ENCODE measurements around the gene GJD3.

Gene GJD3

GRCh38 chr17:40407460-40407859, 42.9 kb upstream of the GJD3 start:
- TF ChIP-seq FOXP2 (optimal IDR thresholded peaks at IDR 0.05; ENCODE audit: borderline replicate concordance, extremely low read depth, extremely low read length, insufficient read depth), result no peak
- TF ChIP-seq REST (IDR thresholded peaks at IDR 0.05; ENCODE audit: insufficient read depth in 1 of 2, low read depth in 2 of 2, low read length in 2 of 2), result no peak

- TF ChIP-seq FOXP2 (optimal IDR thresholded peaks at IDR 0.05; ENCODE audit: borderline replicate concordance, extremely low read depth, extremely low read length, insufficient read depth) (no peak), POLR2AphosphoS5 (IDR thresholded peaks at IDR 0.05; ENCODE audit: low read depth, low read length) (no peak), TAF1 (IDR thresholded peaks at IDR 0.05; ENCODE audit: borderline replicate concordance, insufficient read depth, low read length) (no peak), REST (IDR thresholded peaks at IDR 0.05; ENCODE audit: insufficient read depth in 1 of 2, low read depth in 2 of 2, low read length in 2 of 2) (no peak), SIN3A (IDR thresholded peaks at IDR 0.05; ENCODE audit: borderline replicate concordance, insufficient read depth, low read length) (no peak)
Observed at GRCh38 chr17:40404003-40404402, 39.5 kb upstream of the GJD3 start.

GRCh38 chr17:40402668-40403067, 38.1 kb upstream of the GJD3 start:
- TF ChIP-seq TAF1 (IDR thresholded peaks at IDR 0.05; ENCODE audit: borderline replicate concordance, insufficient read depth, low read length) (no peak), SIN3A (IDR thresholded peaks at IDR 0.05; ENCODE audit: borderline replicate concordance, insufficient read depth, low read length) (no peak), REST (IDR thresholded peaks at IDR 0.05; ENCODE audit: insufficient read depth in 1 of 2, low read depth in 2 of 2, low read length in 2 of 2) (no peak), FOXP2 (optimal IDR thresholded peaks at IDR 0.05; ENCODE audit: borderline replicate concordance, extremely low read depth, extremely low read length, insufficient read depth) (no peak), POLR2AphosphoS5 (IDR thresholded peaks at IDR 0.05; ENCODE audit: low read depth, low read length) (no peak)

- TF ChIP-seq REST (IDR thresholded peaks at IDR 0.05; ENCODE audit: insufficient read depth in 1 of 2, low read depth in 2 of 2, low read length in 2 of 2), result no peak
- TF ChIP-seq POLR2AphosphoS5 (IDR thresholded peaks at IDR 0.05; ENCODE audit: low read depth, low read length), result no peak
- TF ChIP-seq FOXP2 (optimal IDR thresholded peaks at IDR 0.05; ENCODE audit: borderline replicate concordance, extremely low read depth, extremely low read length, insufficient read depth), result no peak
- TF ChIP-seq SIN3A (IDR thresholded peaks at IDR 0.05; ENCODE audit: borderline replicate concordance, insufficient read depth, low read length), result no peak
- TF ChIP-seq TAF1 (IDR thresholded peaks at IDR 0.05; ENCODE audit: borderline replicate concordance, insufficient read depth, low read length), result no peak
Observed at GRCh38 chr17:40399185-40399584, 34.6 kb upstream of the GJD3 start.

GRCh38 chr17:40382251-40382650, 17.7 kb upstream of the GJD3 start:
- TF ChIP-seq FOXP2 (optimal IDR thresholded peaks at IDR 0.05; ENCODE audit: borderline replicate concordance, extremely low read depth, extremely low read length, insufficient read depth) (no peak), POLR2AphosphoS5 (IDR thresholded peaks at IDR 0.05; ENCODE audit: low read depth, low read length) (no peak), REST (IDR thresholded peaks at IDR 0.05; ENCODE audit: insufficient read depth in 1 of 2, low read depth in 2 of 2, low read length in 2 of 2) (no peak), SIN3A (IDR thresholded peaks at IDR 0.05; ENCODE audit: borderline replicate concordance, insufficient read depth, low read length) (no peak), TAF1 (IDR thresholded peaks at IDR 0.05; ENCODE audit: borderline replicate concordance, insufficient read depth, low read length) (no peak)
